Measurements from ENCODE around the gene SHROOM3.

The SHROOM3 gene

DNA sequence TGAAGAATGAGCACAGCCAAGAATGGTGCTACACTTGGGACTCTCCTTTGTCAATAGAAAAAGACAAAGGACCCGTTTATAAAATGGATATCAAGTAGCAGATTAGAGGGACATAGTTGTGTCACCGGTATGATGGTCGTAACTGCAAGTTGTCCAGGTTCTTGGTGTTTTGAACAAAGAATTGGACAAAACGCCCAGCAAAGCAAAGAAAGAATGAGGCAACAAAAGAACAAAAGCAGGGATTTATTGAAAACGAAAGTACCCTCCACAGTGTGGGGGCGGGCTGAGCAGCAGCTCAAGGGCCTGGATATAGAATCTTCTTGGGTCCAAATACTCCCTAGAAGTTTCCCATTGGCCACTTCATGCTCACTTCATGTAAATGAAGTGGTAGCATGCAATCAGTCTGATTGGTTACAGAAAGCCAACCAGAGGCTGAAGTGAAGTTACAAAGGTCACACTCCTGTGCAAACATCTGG lies 54.7 kb downstream of the SHROOM3 start:
- Histone ChIP-seq H3K9me3 (ENCODE audit: control insufficient read depth, insufficient read depth, low read length) (no peaks in the 10 kb centered on the region), H3K36me3 (ENCODE audit: control insufficient read depth, insufficient read depth, low read length) (no peaks in the 10 kb centered on the region), H3K4me3 (ENCODE audit: low read length) (no peak overlapping the region), H3K27ac (ENCODE audit: low read length) (no peak overlapping the region), H3K27me3 (ENCODE audit: control insufficient read depth, insufficient read depth, low read length) (no peaks in the 10 kb centered on the region), H3K4me1 (ENCODE audit: control insufficient read depth, insufficient read depth, low read length) (peaks cover 1% of the 10 kb centered on the region; the same call in 1 of the 2 replicates)
- no CpG with 5 or more reads among the region's 6 CpGs for WGBS (ENCODE audit: insufficient coverage, insufficient read length)
- no peak for DNase-seq (ENCODE audit: low read depth, low spot score)

DNA sequence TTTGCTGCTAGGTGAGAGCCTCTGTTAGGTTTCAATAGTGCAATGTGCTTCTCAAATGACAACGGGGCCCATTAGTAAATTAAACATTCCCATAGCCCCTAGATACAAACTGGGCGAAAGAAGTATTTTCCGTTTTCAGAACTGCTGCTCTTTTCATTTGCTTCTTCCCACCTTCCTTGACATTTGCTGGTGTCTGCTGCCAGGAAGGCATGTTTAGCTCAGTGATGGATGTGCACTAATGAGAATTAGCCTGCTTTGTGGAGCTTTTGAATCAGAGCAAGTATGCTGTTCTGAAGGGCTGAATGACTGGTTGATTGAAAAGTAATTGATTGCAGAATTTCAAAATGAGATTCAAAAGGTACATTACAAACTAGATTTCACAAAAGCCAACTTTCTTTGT lies 57.0 kb downstream of the SHROOM3 start:
- Histone ChIP-seq H3K4me3 (ENCODE audit: low read length) (no peak overlapping the region), H3K27ac (ENCODE audit: low read length) (no peak overlapping the region), H3K27me3 (ENCODE audit: control insufficient read depth, insufficient read depth, low read length) (no peaks in the 10 kb centered on the region), H3K36me3 (ENCODE audit: control insufficient read depth, insufficient read depth, low read length) (no peaks in the 10 kb centered on the region), H3K4me1 (ENCODE audit: control insufficient read depth, insufficient read depth, low read length) (no peaks in the 10 kb centered on the region), H3K9me3 (ENCODE audit: control insufficient read depth, insufficient read depth, low read length) (no peaks in the 10 kb centered on the region)
- no CpG with 5 or more reads among the region's 3 CpGs for WGBS (ENCODE audit: insufficient coverage, insufficient read length)
- DNase-seq (ENCODE audit: low read depth, low spot score), result no peak

DNA sequence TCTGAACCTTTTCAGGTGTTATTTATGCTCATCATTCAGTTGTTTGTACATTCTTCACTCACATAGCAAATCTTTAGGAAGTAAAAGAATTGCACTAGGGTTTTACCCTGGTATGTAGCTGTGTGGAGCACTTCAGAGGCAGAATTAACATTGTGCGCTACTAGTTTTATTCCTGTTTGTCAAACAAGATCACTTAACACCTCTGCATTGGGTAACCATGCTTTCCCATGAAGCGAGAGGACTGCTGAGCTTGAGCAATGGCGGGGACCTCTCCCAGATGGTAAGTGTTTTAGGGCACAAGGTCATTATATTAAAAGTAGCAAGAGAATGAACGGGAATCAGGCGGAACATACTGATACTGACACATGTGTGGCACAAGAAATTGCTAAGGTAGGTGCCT lies 59.2 kb downstream of the SHROOM3 start:
- no CpG with 5 or more reads among the region's 5 CpGs for WGBS (ENCODE audit: insufficient coverage, insufficient read length)
- no peak overlapping the region for H3K4me3 ChIP-seq (ENCODE audit: low read length)
- H3K27me3 ChIP-seq (ENCODE audit: control insufficient read depth, insufficient read depth, low read length), result no peaks in the 10 kb centered on the region
- no peak for DNase-seq (ENCODE audit: low read depth, low spot score)
- H3K4me1 ChIP-seq (ENCODE audit: control insufficient read depth, insufficient read depth, low read length), result no peaks in the 10 kb centered on the region
- H3K27ac ChIP-seq (ENCODE audit: low read length), result no peak overlapping the region
- no peaks in the 10 kb centered on the region for H3K9me3 ChIP-seq (ENCODE audit: control insufficient read depth, insufficient read depth, low read length)
- H3K36me3 ChIP-seq (ENCODE audit: control insufficient read depth, insufficient read depth, low read length), result no peaks in the 10 kb centered on the region

DNA sequence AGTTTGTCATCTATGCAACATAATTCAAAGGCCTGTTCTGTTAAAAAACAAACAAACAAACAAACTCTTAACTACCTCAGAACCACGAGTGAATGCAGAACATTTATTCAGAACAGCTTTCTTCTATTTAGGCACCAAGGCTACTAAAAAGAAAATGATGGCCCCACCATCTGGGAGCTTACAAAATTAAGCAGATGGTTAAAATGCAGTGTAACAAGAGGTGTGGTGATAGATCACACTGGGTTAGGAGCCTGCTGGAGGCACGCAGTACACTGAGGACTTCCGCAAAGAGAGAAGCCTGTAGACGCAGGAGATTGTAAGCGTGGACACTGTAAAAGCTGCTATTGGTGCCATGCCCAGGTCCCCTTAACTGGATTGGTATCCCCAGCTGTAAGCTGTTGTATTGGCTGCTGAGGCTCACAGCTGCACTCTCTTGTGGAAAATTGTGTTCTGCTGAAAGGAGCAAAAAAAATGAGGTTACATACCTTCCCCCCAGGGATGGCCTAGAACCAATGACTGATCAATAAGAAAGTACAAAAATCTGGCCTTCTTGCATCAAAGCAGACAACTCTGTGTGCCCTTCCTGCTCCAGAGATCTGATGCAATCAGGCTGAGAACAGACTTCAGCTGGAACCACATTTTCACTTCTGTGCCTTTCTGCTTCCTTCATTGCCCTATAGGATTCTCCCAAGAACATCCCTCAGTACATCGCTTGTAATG lies 60.0 kb downstream of the SHROOM3 start:
- no peaks in the 10 kb centered on the region for H3K4me1 ChIP-seq (ENCODE audit: control insufficient read depth, insufficient read depth, low read length)
- H3K9me3 ChIP-seq (ENCODE audit: control insufficient read depth, insufficient read depth, low read length), result no peaks in the 10 kb centered on the region
- no peak overlapping the region for H3K27ac ChIP-seq (ENCODE audit: low read length)
- no peak for DNase-seq (ENCODE audit: low read depth, low spot score)
- H3K4me3 ChIP-seq (ENCODE audit: low read length), result no peak overlapping the region
- WGBS (ENCODE audit: insufficient coverage, insufficient read length), result no CpG with 5 or more reads among the region's 6 CpGs
- no peaks in the 10 kb centered on the region for H3K27me3 ChIP-seq (ENCODE audit: control insufficient read depth, insufficient read depth, low read length)
- H3K36me3 ChIP-seq (ENCODE audit: control insufficient read depth, insufficient read depth, low read length), result no peaks in the 10 kb centered on the region

GRCh38 chr4:76498550-76498949 lies 63.5 kb downstream of the SHROOM3 start:
- Histone ChIP-seq H3K27me3 (ENCODE audit: control insufficient read depth, insufficient read depth, low read length) (no peaks in the 10 kb centered on the region), H3K9me3 (ENCODE audit: control insufficient read depth, insufficient read depth, low read length) (no peaks in the 10 kb centered on the region), H3K36me3 (ENCODE audit: control insufficient read depth, insufficient read depth, low read length) (no peaks in the 10 kb centered on the region), H3K4me1 (ENCODE audit: control insufficient read depth, insufficient read depth, low read length) (no peaks in the 10 kb centered on the region), H3K4me3 (ENCODE audit: low read length) (no peak overlapping the region), H3K27ac (ENCODE audit: low read length) (no peak overlapping the region)
- no CpG with 5 or more reads among the region's 3 CpGs for WGBS (ENCODE audit: insufficient coverage, insufficient read length)
- no peak for DNase-seq (ENCODE audit: low read depth, low spot score)

- Histone ChIP-seq H3K4me3 (ENCODE audit: low read length) (no peak overlapping the region), H3K36me3 (ENCODE audit: control insufficient read depth, insufficient read depth, low read length) (no peaks in the 10 kb centered on the region), H3K4me1 (ENCODE audit: control insufficient read depth, insufficient read depth, low read length) (no peaks in the 10 kb centered on the region), H3K27ac (ENCODE audit: low read length) (no peak overlapping the region), H3K9me3 (ENCODE audit: control insufficient read depth, insufficient read depth, low read length) (no peaks in the 10 kb centered on the region), H3K27me3 (ENCODE audit: control insufficient read depth, insufficient read depth, low read length) (no peaks in the 10 kb centered on the region)
- WGBS (ENCODE audit: insufficient coverage, insufficient read length), result no CpG with 5 or more reads among the region's 4 CpGs
- DNase-seq (ENCODE audit: low read depth, low spot score), result no peak
These were observed 64.4 kb downstream of the SHROOM3 start for GRCh38 chr4:76499461-76499860.

GRCh38 chr4:76502886-76503285 lies 67.9 kb downstream of the SHROOM3 start:
- no peak for DNase-seq (ENCODE audit: low read depth, low spot score)
- no peaks in the 10 kb centered on the region for H3K36me3 ChIP-seq (ENCODE audit: control insufficient read depth, insufficient read depth, low read length)
- no peaks in the 10 kb centered on the region for H3K9me3 ChIP-seq (ENCODE audit: control insufficient read depth, insufficient read depth, low read length)
- WGBS (ENCODE audit: insufficient coverage, insufficient read length), result no CpG with 5 or more reads among the region's 1 CpG
- no peak overlapping the region for H3K27ac ChIP-seq (ENCODE audit: low read length)
- H3K27me3 ChIP-seq (ENCODE audit: control insufficient read depth, insufficient read depth, low read length), result no peaks in the 10 kb centered on the region
- H3K4me1 ChIP-seq (ENCODE audit: control insufficient read depth, insufficient read depth, low read length), result no peaks in the 10 kb centered on the region
- no peak overlapping the region for H3K4me3 ChIP-seq (ENCODE audit: low read length)

GRCh38 chr4:76504613-76505465 lies 69.8 kb downstream of the SHROOM3 start:
- H3K27ac ChIP-seq (ENCODE audit: low read length), result no peak overlapping the region
- no CpG with 5 or more reads among the region's 2 CpGs for WGBS (ENCODE audit: insufficient coverage, insufficient read length)
- no peaks in the 10 kb centered on the region for H3K9me3 ChIP-seq (ENCODE audit: control insufficient read depth, insufficient read depth, low read length)
- H3K36me3 ChIP-seq (ENCODE audit: control insufficient read depth, insufficient read depth, low read length), result no peaks in the 10 kb centered on the region
- no peak overlapping the region for H3K4me3 ChIP-seq (ENCODE audit: low read length)
- DNase-seq (ENCODE audit: low read depth, low spot score), result peak; percentile 50
- H3K4me1 ChIP-seq (ENCODE audit: control insufficient read depth, insufficient read depth, low read length), result no peaks in the 10 kb centered on the region
- no peaks in the 10 kb centered on the region for H3K27me3 ChIP-seq (ENCODE audit: control insufficient read depth, insufficient read depth, low read length)

GRCh38 chr4:76511947-76512346 lies 76.9 kb downstream of the SHROOM3 start:
- Histone ChIP-seq H3K36me3 (ENCODE audit: control insufficient read depth, insufficient read depth, low read length) (no peaks in the 10 kb centered on the region), H3K4me1 (ENCODE audit: control insufficient read depth, insufficient read depth, low read length) (no peaks in the 10 kb centered on the region), H3K9me3 (ENCODE audit: control insufficient read depth, insufficient read depth, low read length) (no peaks in the 10 kb centered on the region), H3K4me3 (ENCODE audit: low read length) (no peak overlapping the region), H3K27ac (ENCODE audit: low read length) (no peak overlapping the region), H3K27me3 (ENCODE audit: control insufficient read depth, insufficient read depth, low read length) (no peaks in the 10 kb centered on the region)
- no peak for DNase-seq (ENCODE audit: low read depth, low spot score)
- no CpG with 5 or more reads among the region's 1 CpG for WGBS (ENCODE audit: insufficient coverage, insufficient read length)

GRCh38 chr4:76513482-76513881 lies 78.5 kb downstream of the SHROOM3 start:
- Histone ChIP-seq H3K36me3 (ENCODE audit: control insufficient read depth, insufficient read depth, low read length) (no peaks in the 10 kb centered on the region), H3K9me3 (ENCODE audit: control insufficient read depth, insufficient read depth, low read length) (no peaks in the 10 kb centered on the region)

More at GRCh38 chr4:76513482-76513881, 78.5 kb downstream of the SHROOM3 start:
- Histone ChIP-seq H3K4me1 (ENCODE audit: control insufficient read depth, insufficient read depth, low read length) (no peaks in the 10 kb centered on the region), H3K4me3 (ENCODE audit: low read length) (no peak overlapping the region), H3K27me3 (ENCODE audit: control insufficient read depth, insufficient read depth, low read length) (no peaks in the 10 kb centered on the region), H3K27ac (ENCODE audit: low read length) (no peak overlapping the region)
- WGBS (ENCODE audit: insufficient coverage, insufficient read length), result no CpG with 5 or more reads among the region's 7 CpGs
- no peak for DNase-seq (ENCODE audit: low read depth, low spot score)
